ENCODE data around the gene LOXL3. TPM values are rescaled to one million over a fixed set of nuclear protein-coding genes. Genes with fewer than 3 reads are reported as not detected.
A peak's percentile ranks its signal among the peaks of the same experiment; 100 is the strongest.

LOXL3 gene
- total and polyA plus RNA-seq, 5 donors = 2.4 to 8.3 (median 5.6) TPM

GRCh38 chr2:74584088-74584645, 30.4 kb upstream of the LOXL3 start:
- H3K27ac ChIP-seq (ENCODE audit: low read length) = no peak overlapping the region
- WGBS = 52% methylated on average over 2 of the region's 2 CpGs
- DNase-seq = no peak
- no peak for ATAC-seq
- H3K4me3 ChIP-seq (ENCODE audit: low read length) = no peak overlapping the region
- no peaks in the 10 kb centered on the region for H3K4me1 ChIP-seq (ENCODE audit: control insufficient read depth, insufficient read depth, low read length)
- no peaks in the 10 kb centered on the region for H3K27me3 ChIP-seq (ENCODE audit: control insufficient read depth, insufficient read depth)
- H3K9me3 ChIP-seq (ENCODE audit: control insufficient read depth, low read length) = no peaks in the 10 kb centered on the region
- intact Hi-C loops (cut with DNase I) = loop anchor here in 2 of 4 donors (2.0 to 10.0 kb wide), 2 partner anchors 49 to 101 kb away; partner anchors contain the start of genes CCDC142 (in 1 of the 2) and TTC31 (in 1 of the 2)

- intact Hi-C loops (cut with DNase I) = loop anchor here in 1 of 4 donors (10.0 kb wide), 1 partner anchor 49 kb away; no protein-coding TSS in a partner anchor
- H3K4me1 ChIP-seq (ENCODE audit: control insufficient read depth, insufficient read depth, low read length) = no peaks in the 10 kb centered on the region
- no peak overlapping the region for H3K4me3 ChIP-seq (ENCODE audit: low read length)
- DNase-seq (no peak), ATAC-seq (peak; percentile 32 to 52)
- no peak overlapping the region for H3K27ac ChIP-seq (ENCODE audit: low read length)
- H3K27me3 ChIP-seq (ENCODE audit: control insufficient read depth, insufficient read depth) = no peaks in the 10 kb centered on the region
- H3K9me3 ChIP-seq (ENCODE audit: control insufficient read depth, low read length) = no peaks in the 10 kb centered on the region
Measured at GRCh38 chr2:74583504-74583903, 29.8 kb upstream of the LOXL3 start.

DNA sequence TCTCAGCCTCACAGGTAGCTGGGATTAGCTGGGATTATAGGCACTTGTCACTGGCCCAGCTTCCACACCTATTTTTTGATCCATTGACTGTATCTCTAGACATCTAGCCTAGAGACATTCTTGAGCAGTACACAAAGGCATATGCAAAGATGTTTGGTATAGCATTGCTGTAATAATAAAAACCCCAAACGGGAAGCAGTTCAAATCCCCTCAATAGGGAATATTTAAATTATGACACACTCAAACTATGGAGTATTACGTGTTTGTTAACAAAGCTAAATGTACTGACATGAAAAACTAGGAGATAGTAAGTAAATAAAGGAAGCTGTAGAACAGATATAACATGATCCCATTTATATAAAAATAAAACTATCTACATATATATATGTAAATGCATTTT, 28.4 kb upstream of the LOXL3 start:
- intact Hi-C loops (cut with DNase I) = loop anchor here in 1 of 4 donors (10.0 kb wide), 1 partner anchor 47 kb away; no protein-coding TSS in a partner anchor
- DNase-seq (no peak), ATAC-seq (no peak)
- no peak overlapping the region for H3K4me3 ChIP-seq (ENCODE audit: low read length)
- no peaks in the 10 kb centered on the region for H3K4me1 ChIP-seq (ENCODE audit: control insufficient read depth, insufficient read depth, low read length)
- no peak overlapping the region for H3K27ac ChIP-seq (ENCODE audit: low read length)
- H3K27me3 ChIP-seq (ENCODE audit: control insufficient read depth, insufficient read depth) = no peaks in the 10 kb centered on the region
- WGBS = 75% methylated on average over 2 of the region's 2 CpGs
- no peaks in the 10 kb centered on the region for H3K9me3 ChIP-seq (ENCODE audit: control insufficient read depth, low read length)

DNA sequence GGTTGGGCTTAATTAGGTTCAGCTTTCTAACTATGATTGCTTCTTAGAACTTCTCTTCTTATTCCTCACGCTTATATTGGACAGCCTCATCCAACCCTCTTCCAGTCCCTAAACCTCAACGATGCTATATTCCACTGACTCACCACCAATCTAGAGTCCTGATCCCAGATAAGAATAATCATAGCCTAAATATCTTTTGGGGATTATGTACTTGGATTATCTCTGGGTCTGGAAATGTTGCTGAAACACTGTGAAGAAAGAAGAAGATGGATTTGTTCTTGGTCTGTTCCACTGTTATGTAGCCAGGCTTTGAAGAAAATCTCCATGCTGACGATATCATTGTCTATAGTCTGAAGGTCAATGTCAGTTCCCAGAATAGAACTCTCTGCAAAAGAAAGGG, 27.7 kb upstream of the LOXL3 start:
- H3K27me3 ChIP-seq (ENCODE audit: control insufficient read depth, insufficient read depth) = no peaks in the 10 kb centered on the region
- 72% methylated on average over 3 of the region's 3 CpGs for WGBS
- H3K9me3 ChIP-seq (ENCODE audit: control insufficient read depth, low read length) = no peaks in the 10 kb centered on the region
- intact Hi-C loops (cut with DNase I) = loop anchor here in 1 of 4 donors (10.0 kb wide), 1 partner anchor 47 kb away; no protein-coding TSS in a partner anchor
- no peak overlapping the region for H3K27ac ChIP-seq (ENCODE audit: low read length)
- DNase-seq (no peak), ATAC-seq (no peak)
- no peaks in the 10 kb centered on the region for H3K4me1 ChIP-seq (ENCODE audit: control insufficient read depth, insufficient read depth, low read length)
- H3K4me3 ChIP-seq (ENCODE audit: low read length) = no peak overlapping the region

DNA sequence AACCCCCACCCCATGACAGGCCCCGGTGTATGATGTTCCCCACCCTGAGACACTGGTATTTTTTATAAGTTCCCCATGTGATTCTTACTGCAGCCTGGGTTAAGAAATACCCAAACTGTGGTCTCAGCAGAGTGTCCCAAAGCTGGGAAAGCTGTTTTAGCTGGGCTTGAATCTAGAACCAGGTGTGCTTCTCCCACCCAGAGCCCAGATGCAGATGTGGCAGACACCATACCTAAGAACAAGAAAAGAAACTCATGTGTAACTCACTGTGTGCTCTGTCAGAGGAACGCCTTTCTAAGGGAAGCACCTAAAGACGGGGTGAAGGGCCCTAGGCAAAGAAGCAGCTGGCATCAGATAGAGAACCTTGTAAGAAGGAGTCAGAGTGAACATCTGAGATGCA, 24.7 kb upstream of the LOXL3 start:
- no peak for DNase-seq
- intact Hi-C loops (cut with DNase I) = no loop called here
- Histone ChIP-seq H3K4me3 (ENCODE audit: low read length) (no peak overlapping the region), H3K27me3 (ENCODE audit: control insufficient read depth, insufficient read depth) (no peaks in the 10 kb centered on the region), H3K27ac (ENCODE audit: low read length) (no peak overlapping the region), H3K9me3 (ENCODE audit: control insufficient read depth, low read length) (no peaks in the 10 kb centered on the region), H3K4me1 (ENCODE audit: control insufficient read depth, insufficient read depth, low read length) (no peaks in the 10 kb centered on the region)
- WGBS = 82% methylated on average over 3 of the region's 3 CpGs
- no peak for ATAC-seq

DNA sequence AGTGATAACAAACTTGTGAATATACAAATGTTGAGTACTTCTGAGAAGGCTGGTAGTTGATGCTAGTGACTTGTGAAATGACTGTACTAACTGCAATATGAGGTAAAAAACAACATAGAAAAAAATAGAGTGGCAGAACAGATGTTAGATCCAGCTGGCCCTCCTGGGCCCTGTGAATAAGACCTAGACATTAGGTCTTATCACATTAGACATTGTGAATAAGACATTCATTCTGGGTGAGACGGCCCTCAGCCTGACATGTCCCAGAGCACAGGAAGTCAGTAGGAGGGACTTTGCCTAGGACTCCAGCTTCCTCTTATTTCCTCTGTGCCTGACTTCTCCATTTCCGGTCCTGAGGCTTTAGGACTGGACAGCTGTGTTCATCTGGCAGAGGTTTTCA, 23.7 kb upstream of the LOXL3 start:
- Histone ChIP-seq H3K9me3 (ENCODE audit: control insufficient read depth, low read length) (no peaks in the 10 kb centered on the region), H3K4me1 (ENCODE audit: control insufficient read depth, insufficient read depth, low read length) (no peaks in the 10 kb centered on the region), H3K27ac (ENCODE audit: low read length) (no peak overlapping the region), H3K4me3 (ENCODE audit: low read length) (no peak overlapping the region), H3K27me3 (ENCODE audit: control insufficient read depth, insufficient read depth) (no peaks in the 10 kb centered on the region)
- intact Hi-C loops (cut with DNase I) = no loop called here
- ATAC-seq (peak; percentile 80 to 84), DNase-seq (peak in 2 of 3 donors; percentile 34 to 49)
- 15% methylated on average over 2 of the region's 2 CpGs for WGBS

GRCh38 chr2:74576863-74577229, 23.1 kb upstream of the LOXL3 start:
- WGBS = 16% methylated on average over 1 of the region's 1 CpG
- Histone ChIP-seq H3K27ac (ENCODE audit: low read length) (no peak overlapping the region), H3K27me3 (ENCODE audit: control insufficient read depth, insufficient read depth) (no peaks in the 10 kb centered on the region), H3K4me3 (ENCODE audit: low read length) (no peak overlapping the region), H3K4me1 (ENCODE audit: control insufficient read depth, insufficient read depth, low read length) (no peaks in the 10 kb centered on the region), H3K9me3 (ENCODE audit: control insufficient read depth, low read length) (no peaks in the 10 kb centered on the region)
- DNase-seq = no peak
- intact Hi-C loops (cut with DNase I) = no loop called here
- ATAC-seq = peak; percentile 79

GRCh38 chr2:74576211-74576862, 22.6 kb upstream of the LOXL3 start:
- no peak overlapping the region for H3K27ac ChIP-seq (ENCODE audit: low read length)
- H3K4me1 ChIP-seq (ENCODE audit: control insufficient read depth, insufficient read depth, low read length) = no peaks in the 10 kb centered on the region
- intact Hi-C loops (cut with DNase I) = no loop called here
- no peaks in the 10 kb centered on the region for H3K9me3 ChIP-seq (ENCODE audit: control insufficient read depth, low read length)
- H3K27me3 ChIP-seq (ENCODE audit: control insufficient read depth, insufficient read depth) = no peaks in the 10 kb centered on the region
- 85% methylated on average over 7 of the region's 7 CpGs for WGBS
- DNase-seq = no peak
- H3K4me3 ChIP-seq (ENCODE audit: low read length) = no peak overlapping the region
- ATAC-seq = no peak

GRCh38 chr2:74575320-74575719, 21.6 kb upstream of the LOXL3 start:
- ATAC-seq = no peak

GRCh38 chr2:74573747-74574562, 20.2 kb upstream of the LOXL3 start:
- no peak overlapping the region for H3K27ac ChIP-seq (ENCODE audit: low read length)
- H3K27me3 ChIP-seq (ENCODE audit: control insufficient read depth, insufficient read depth) = no peaks in the 10 kb centered on the region
- intact Hi-C loops (cut with DNase I) = no loop called here
- H3K4me3 ChIP-seq (ENCODE audit: low read length) = no peak overlapping the region
- 42% methylated on average over 7 of the region's 7 CpGs for WGBS
- no peaks in the 10 kb centered on the region for H3K9me3 ChIP-seq (ENCODE audit: control insufficient read depth, low read length)
- ATAC-seq (peak; percentile 46 to 62), DNase-seq (no peak)
- H3K4me1 ChIP-seq (ENCODE audit: control insufficient read depth, insufficient read depth, low read length) = no peaks in the 10 kb centered on the region

More at GRCh38 chr2:74575320-74575719, 21.6 kb upstream of the LOXL3 start:
- WGBS = 87% methylated on average over 4 of the region's 4 CpGs
- H3K4me3 ChIP-seq (ENCODE audit: low read length) = no peak overlapping the region
- no peaks in the 10 kb centered on the region for H3K4me1 ChIP-seq (ENCODE audit: control insufficient read depth, insufficient read depth, low read length)
- no peak for DNase-seq
- intact Hi-C loops (cut with DNase I) = no loop called here
- no peaks in the 10 kb centered on the region for H3K27me3 ChIP-seq (ENCODE audit: control insufficient read depth, insufficient read depth)
- no peaks in the 10 kb centered on the region for H3K9me3 ChIP-seq (ENCODE audit: control insufficient read depth, low read length)
- no peak overlapping the region for H3K27ac ChIP-seq (ENCODE audit: low read length)
